GM21619 (cell line): ENCODE data around the gene GRM7.

Source experiments
- ATAC-seq: cut with Tn5 transposase; IDR thresholded peaks from one replicate; pipeline ENCODE4 v1.9.1; 2021; ENCODE audit not compliant: unreplicated experiment

Gene GRM7

GRCh38 chr3:7461202-7461825, 600.4 kb downstream of the GRM7 start:
- peak; percentile 80 for ATAC-seq

DNA sequence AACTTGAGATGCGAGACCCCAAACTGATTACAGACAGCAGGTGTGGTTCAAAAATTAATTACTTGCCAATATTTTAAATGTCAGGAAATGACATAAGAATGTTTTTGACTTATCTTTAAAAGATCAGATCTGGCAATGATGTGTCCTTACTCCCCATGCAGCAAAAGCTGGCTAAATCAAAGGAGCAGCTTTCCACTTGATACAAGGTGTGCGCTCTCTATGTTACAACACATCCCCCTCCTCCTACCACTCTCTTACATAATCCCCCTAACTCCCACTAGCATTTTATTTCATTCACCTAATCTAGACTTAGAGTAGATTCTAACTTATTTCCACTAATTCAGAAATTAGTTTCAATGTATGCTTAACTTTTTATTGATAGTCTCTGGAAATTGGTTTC, 609.0 kb downstream of the GRM7 start:
- no peak for ATAC-seq

DNA sequence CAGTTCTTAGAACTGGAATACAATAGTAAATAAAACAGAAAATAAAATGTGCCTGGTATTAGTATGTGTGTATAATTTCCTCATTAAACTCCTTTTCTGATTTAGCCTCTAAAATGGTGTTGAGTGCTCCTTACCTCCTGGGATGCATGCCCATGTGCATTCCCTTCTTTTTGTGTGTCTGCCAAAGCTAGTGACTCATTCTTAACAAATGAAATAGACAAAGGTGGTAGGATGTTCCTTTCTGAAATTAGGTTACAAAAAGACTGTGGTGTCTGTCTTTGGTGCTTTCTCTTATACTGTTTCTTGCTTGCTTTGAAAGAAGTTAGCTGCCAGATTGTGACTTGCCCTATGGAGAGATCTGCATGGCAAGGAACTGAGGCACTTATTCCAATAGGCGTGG, 623.7 kb downstream of the GRM7 start:
- no peak for ATAC-seq

GRCh38 chr3:7487763-7488162, 626.8 kb downstream of the GRM7 start:
- ATAC-seq = no peak

- no peak for ATAC-seq
Observed at GRCh38 chr3:7489417-7489816, 628.5 kb downstream of the GRM7 start.

GRCh38 chr3:7498715-7499114, 637.8 kb downstream of the GRM7 start:
- no peak for ATAC-seq

GRCh38 chr3:7503431-7503830, 642.5 kb downstream of the GRM7 start:
- no peak for ATAC-seq

DNA sequence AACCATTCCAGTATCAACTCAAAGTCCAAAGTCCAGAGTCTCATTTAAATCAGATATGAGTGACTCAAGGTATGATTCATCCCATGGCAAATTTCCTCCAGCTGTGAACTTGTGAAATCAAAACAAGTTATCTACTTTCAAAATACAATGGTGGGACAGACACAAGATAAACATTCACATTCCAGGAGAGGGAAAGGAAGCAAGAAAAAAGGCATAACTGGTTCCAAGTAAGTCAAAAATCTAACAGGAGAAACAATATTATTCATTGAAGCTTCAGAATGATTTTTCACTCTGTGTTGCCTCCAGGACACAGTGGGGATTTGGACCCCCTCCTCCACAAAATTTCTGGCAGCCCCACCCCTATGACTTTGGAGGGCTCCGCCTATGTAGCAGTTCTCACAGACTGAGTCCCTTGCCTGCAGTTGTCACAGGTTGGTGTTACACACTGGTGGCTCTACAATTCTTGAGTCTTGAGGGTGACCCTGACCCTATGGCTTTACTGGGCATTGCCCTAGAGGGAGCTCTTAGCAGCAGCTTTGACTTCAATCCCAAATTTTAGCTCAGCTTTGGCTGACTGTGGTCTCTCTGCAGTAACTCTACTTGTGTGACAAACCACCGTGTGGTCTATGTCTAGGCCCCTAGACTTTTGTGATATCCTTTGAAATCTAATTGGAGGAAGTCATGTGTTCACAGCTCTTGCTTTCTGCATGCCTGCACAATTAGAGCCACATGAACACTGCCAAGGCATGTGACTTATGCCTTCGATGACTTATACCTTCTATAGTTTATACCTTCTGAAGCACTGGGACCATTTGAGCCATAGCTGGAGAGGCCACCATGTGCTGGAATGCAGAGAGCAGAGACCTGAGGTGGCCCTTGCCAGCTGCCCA, 644.2 kb downstream of the GRM7 start:
- ATAC-seq = no peak

DNA sequence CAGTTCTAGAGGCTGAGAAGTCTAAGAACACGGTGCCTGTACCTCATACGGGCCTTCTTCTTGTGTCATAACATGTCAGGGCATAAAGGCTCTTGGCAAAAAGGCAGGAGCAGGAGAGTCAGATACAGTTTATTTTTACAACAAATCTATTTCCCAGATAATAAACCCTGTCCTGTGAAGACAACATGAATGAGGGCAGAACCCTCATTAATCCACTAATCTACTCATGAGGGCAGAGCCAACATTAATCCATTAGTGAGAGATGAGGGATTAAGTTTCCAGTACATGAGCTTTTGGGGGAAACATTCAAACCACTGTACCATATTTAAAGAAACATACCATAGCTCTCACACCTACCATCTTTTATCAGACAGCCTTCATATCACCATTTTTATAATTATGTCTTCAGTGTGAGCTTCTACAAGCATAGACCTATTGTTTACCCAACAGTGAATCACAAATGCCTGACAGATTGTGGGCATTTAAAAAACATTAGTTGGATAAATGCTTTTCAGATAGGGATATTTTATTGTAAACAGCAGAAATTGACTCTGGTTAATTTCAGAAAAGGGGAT, 645.8 kb downstream of the GRM7 start:
- ATAC-seq = no peak

DNA sequence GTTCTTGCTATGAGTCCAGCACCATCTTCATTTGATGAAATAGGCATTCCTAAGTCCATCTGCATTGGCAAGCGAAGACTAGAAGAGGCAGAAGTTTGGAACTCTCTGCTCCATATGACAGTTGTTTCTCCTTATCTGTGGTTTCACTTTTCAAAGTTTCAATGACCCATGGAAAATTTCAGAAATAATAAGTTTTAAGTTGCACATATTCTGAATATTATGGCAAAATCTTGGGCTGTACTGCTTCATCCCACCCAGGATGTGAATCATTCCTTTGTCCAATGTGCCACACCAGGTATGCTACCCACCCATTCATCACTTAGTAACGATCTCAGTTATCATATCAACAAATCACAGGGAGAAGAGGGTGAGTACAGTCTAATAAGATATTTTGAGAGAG, 647.9 kb downstream of the GRM7 start:
- ATAC-seq = no peak

- no peak for ATAC-seq
Observed at GRCh38 chr3:7512048-7512447, 651.1 kb downstream of the GRM7 start.

- ATAC-seq = no peak
Observed at GRCh38 chr3:7518026-7518425, 657.1 kb downstream of the GRM7 start.

GRCh38 chr3:7518456-7518855, 657.5 kb downstream of the GRM7 start:
- no peak for ATAC-seq

DNA sequence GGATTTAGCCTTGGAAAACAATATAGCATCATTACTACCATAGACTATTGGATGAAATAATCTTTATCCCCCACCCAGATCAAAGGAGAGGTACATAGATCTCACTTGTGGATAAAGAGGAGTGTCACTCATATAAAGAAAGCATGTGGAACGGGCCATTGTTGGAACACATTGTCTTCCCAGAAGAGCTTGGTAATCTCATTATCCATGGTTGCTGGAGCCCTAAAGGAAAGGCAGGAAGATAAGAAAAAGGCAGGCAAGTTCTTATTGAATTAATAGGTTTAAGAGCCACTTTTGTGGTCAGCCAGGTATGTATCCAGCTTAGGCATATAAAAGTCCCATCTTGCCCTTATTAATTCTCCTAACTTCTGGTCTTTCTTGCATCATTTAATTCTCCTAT, 659.1 kb downstream of the GRM7 start:
- no peak for ATAC-seq

DNA sequence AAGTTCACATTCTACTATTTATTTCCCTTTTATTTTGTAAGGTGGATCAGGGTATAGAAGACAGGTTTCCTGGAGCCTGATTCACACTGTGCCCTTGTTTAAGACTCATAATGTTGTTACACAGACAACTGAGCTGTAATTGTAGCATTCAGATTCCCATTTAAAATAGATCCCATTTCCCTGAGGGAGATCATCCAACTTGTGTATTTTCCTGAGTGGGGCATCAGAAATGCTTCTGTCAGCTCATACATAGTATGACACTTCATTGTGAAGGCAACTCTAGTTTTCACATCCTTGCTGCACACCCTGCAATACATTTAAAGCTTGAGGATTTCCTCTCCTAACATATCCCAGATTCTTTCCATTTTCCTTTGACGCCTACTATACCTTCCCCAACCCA, 659.7 kb downstream of the GRM7 start:
- no peak for ATAC-seq

GRCh38 chr3:7536510-7536909, 675.6 kb downstream of the GRM7 start:
- ATAC-seq = no peak

GRCh38 chr3:7536921-7537320, 676.0 kb downstream of the GRM7 start:
- no peak for ATAC-seq

- ATAC-seq = no peak
Observed at GRCh38 chr3:7543294-7543880, 682.5 kb downstream of the GRM7 start.

- ATAC-seq = no peak
Observed at GRCh38 chr3:7545334-7545733, 684.4 kb downstream of the GRM7 start.

DNA sequence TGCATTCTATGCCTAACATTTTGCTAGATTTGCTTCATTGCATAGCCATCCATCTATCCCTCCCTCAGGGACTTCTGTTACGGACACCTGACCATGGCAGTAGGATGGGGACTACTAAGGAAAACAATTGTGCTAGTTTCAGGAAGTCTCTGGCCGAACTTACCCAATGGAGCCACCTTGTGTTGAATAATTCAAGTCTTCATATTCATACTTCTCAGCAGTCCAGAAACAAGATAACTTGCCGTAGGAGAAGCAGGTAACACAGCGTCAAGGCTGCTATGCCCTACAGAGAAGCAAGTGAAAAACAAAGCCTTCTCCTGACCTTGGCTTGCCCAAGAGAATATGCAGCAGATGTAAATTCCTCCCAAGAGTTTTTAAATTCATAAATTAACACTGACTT, 685.3 kb downstream of the GRM7 start:
- ATAC-seq = no peak

- ATAC-seq = no peak
Observed at GRCh38 chr3:7547826-7548225, 686.9 kb downstream of the GRM7 start.

GRCh38 chr3:7562892-7563291, 702.0 kb downstream of the GRM7 start:
- ATAC-seq = no peak
